H1 (cell line): Measurements from ENCODE around the gene LMO2. TPM values are rescaled to one million over a fixed set of nuclear protein-coding genes. Genes with fewer than 3 reads are reported as not detected.

Source experiments
- CTCF ChIA-PET: fragments of 300-600 bp; sonication (Branson Sonifier 250); formaldehyde crosslinking; loops from one replicate; lab custom pipeline; 2021; ENCODE audit not compliant: partially characterized antibody; lab: Charles Lee
- POLR2A ChIA-PET: fragments of 300-600 bp; sonication (Branson Sonifier 250); formaldehyde crosslinking; loops from one replicate; lab custom pipeline; 2021; ENCODE audit warnings: inconsistent platforms; ENCODE audit not compliant: partially characterized antibody; lab: Charles Lee
- DNase-seq, 2 experiments: peaks; one replicate each; pipeline versions ENCODE4 v3.0.0 to v3.0.0-alpha.2; 2010 to 2022; ENCODE audit warnings: low spot score in 2 of 2, low read depth in 1 of 2, mixed read lengths in 1 of 2
- FAIRE-seq: peaks from 2 replicates; lab custom pipeline; 2011; peaks lifted over from hg19 to GRCh38; lab: Jason Lieb, UNC
- H2AFZ ChIP-seq: 2 replicates; pipeline ENCODE4 v1.8.1; 2012; ENCODE audit warnings: low read length, inconsistent platforms
- H2AK5ac ChIP-seq: 2 replicates; pipeline ENCODE4 v1.6.1; 2013; ENCODE audit warnings: low read depth, low read length
- H2BK120ac ChIP-seq: replicated peaks from 2 replicates; pipeline ENCODE3; 2013; ENCODE audit warnings: low read depth, low read length, inconsistent platforms
- H2BK12ac ChIP-seq: 2 replicates; pipeline ENCODE4 v1.6.1; 2013; ENCODE audit warnings: low read depth, low read length
- H2BK15ac ChIP-seq: 2 replicates; pipeline ENCODE4 v1.6.1; 2013; ENCODE audit warnings: low read length
- H2BK20ac ChIP-seq: 2 replicates; pipeline ENCODE4 v1.6.1; 2013; ENCODE audit warnings: low read length
- H2BK5ac ChIP-seq: 2 replicates; pipeline ENCODE4 v1.6.1; 2013; ENCODE audit warnings: low read depth, low read length
- H3K14ac ChIP-seq: 2 replicates; pipeline ENCODE4 v1.6.1; 2013; ENCODE audit warnings: inconsistent platforms; ENCODE audit not compliant: insufficient read length
- H3K18ac ChIP-seq: 2 replicates; pipeline ENCODE4 v1.6.1; 2013; ENCODE audit warnings: low read length; ENCODE audit errors: extremely low read depth
- H3K23ac ChIP-seq: 2 replicates; pipeline ENCODE4 v1.6.1; 2013; ENCODE audit warnings: inconsistent platforms; ENCODE audit not compliant: insufficient read length
- H3K23me2 ChIP-seq: 2 replicates; pipeline ENCODE4 v1.6.1; 2013; ENCODE audit warnings: low read depth, low read length
- H3K27ac ChIP-seq: 2 replicates; pipeline ENCODE4 v1.6.1; 2011; ENCODE audit warnings: low read depth, low read length, inconsistent platforms
- H3K27me3 ChIP-seq, 4 experiments: replicated peaks in 1 of 4; 1 replicate in 1 of 4; 2 replicates in 3 of 4; pipeline versions ENCODE4 v1.6.1 to v1.8.1; 2011 to 2013; ENCODE audit warnings: low read length in 3 of 4, mild to moderate bottlenecking in 3 of 4, inconsistent platforms in 2 of 4, mixed read lengths in 2 of 4, moderate library complexity in 1 of 4; ENCODE audit not compliant: control insufficient read depth in 3 of 4, insufficient read depth in 3 of 4; ENCODE audit errors: extremely low read depth in 1 of 4
- H3K36me3 ChIP-seq, 4 experiments: 2 replicates each; pipeline versions ENCODE4 v1.6.1 to v1.8.1; 2011 to 2013; ENCODE audit warnings: mild to moderate bottlenecking in 4 of 4, low read length in 3 of 4, moderate library complexity in 2 of 4, control low read depth in 1 of 4, inconsistent platforms in 1 of 4; ENCODE audit not compliant: insufficient read depth in 4 of 4, control insufficient read depth in 2 of 4
- H3K4ac ChIP-seq: replicated peaks from 2 replicates; pipeline ENCODE3; 2013; ENCODE audit warnings: low read length, low read depth, mixed read lengths, inconsistent platforms; ENCODE audit not compliant: insufficient read length
- H3K4me1 ChIP-seq, 4 experiments: replicated peaks in 1 of 4; 1 replicate in 1 of 4; 2 replicates in 3 of 4; pipeline versions ENCODE4 v1.6.1 to v1.8.1; 2011 to 2013; ENCODE audit warnings: low read length in 3 of 4, inconsistent platforms in 2 of 4, mixed read lengths in 1 of 4; ENCODE audit not compliant: insufficient read depth in 4 of 4, control insufficient read depth in 3 of 4
- H3K4me2 ChIP-seq, 2 experiments: 2 replicates each; pipeline versions ENCODE4 v1.6.1 to v1.8.1; 2011 to 2013; ENCODE audit warnings: low read depth in 2 of 2, low read length in 2 of 2, control low read depth in 1 of 2, inconsistent platforms in 1 of 2, mild to moderate bottlenecking in 1 of 2; ENCODE audit not compliant: insufficient read depth in 1 of 2
- H3K4me3 ChIP-seq, 4 experiments: fragments of 200-600, 300-600 bp in 1 of 4; sonication (generic), shearing (Covaris generic), sonication (Bioruptor Twin) in 1 of 4; 2 replicates each; pipeline versions ENCODE4 v1.5.1 to v1.8.1; 2011 to 2016; ENCODE audit warnings: low read length in 4 of 4, low read depth in 3 of 4, control low read depth in 2 of 4, inconsistent platforms in 2 of 4, mild to moderate bottlenecking in 2 of 4, mixed read lengths in 1 of 4, moderate library complexity in 1 of 4; ENCODE audit not compliant: insufficient read depth in 2 of 4; ENCODE audit errors: extremely low read depth in 1 of 4
- H3K56ac ChIP-seq: replicated peaks from 2 replicates; pipeline ENCODE3; 2013; ENCODE audit warnings: low read depth, mild to moderate bottlenecking, mixed read lengths, low read length, inconsistent platforms; ENCODE audit not compliant: insufficient read length
- H3K79me1 ChIP-seq: 2 replicates; pipeline ENCODE4 v1.6.1; 2013; ENCODE audit warnings: low read depth, low read length, control low read depth
- H3K79me2 ChIP-seq, 2 experiments: 2 replicates each; pipeline versions ENCODE4 v1.6.1 to v1.8.1; 2012 to 2013; ENCODE audit warnings: low read length in 2 of 2, mild to moderate bottlenecking in 2 of 2, inconsistent platforms in 1 of 2; ENCODE audit not compliant: insufficient read depth in 2 of 2, control insufficient read depth in 1 of 2
- H3K9ac ChIP-seq, 4 experiments: replicated peaks in 1 of 4; 1 replicate in 1 of 4; 2 replicates in 3 of 4; pipeline versions ENCODE4 v1.6.1 to v1.8.1; 2011 to 2013; ENCODE audit warnings: low read depth in 3 of 4, low read length in 3 of 4, control low read depth in 2 of 4, mild to moderate bottlenecking in 2 of 4, moderate library complexity in 2 of 4, inconsistent platforms in 1 of 4; ENCODE audit errors: extremely low read depth in 1 of 4
- H3K9me3 ChIP-seq, 2 experiments: 2 replicates each; pipeline versions ENCODE4 v1.6.1 to v1.8.1; 2012 to 2013; ENCODE audit warnings: mild to moderate bottlenecking in 2 of 2, moderate library complexity in 2 of 2, control low read depth in 1 of 2, inconsistent platforms in 1 of 2, low read depth in 1 of 2, low read length in 1 of 2, mixed read lengths in 1 of 2; ENCODE audit not compliant: insufficient read depth in 2 of 2
- H4K20me1 ChIP-seq, 2 experiments: replicated peaks in 1 of 2; 2 replicates each; pipeline versions ENCODE3 to v1.8.1; 2011 to 2013; ENCODE audit warnings: inconsistent platforms in 2 of 2, low read length in 2 of 2, mild to moderate bottlenecking in 1 of 2; ENCODE audit not compliant: insufficient read depth in 2 of 2, control insufficient read depth in 1 of 2
- H4K5ac ChIP-seq: 2 replicates; pipeline ENCODE4 v1.6.1; 2013; ENCODE audit warnings: low read length, low read depth, mixed read lengths, inconsistent platforms; ENCODE audit not compliant: insufficient read length
- H4K8ac ChIP-seq: 2 replicates; pipeline ENCODE4 v1.8.0; 2013; ENCODE audit warnings: mild to moderate bottlenecking, moderate library complexity, low read length, inconsistent platforms; ENCODE audit not compliant: insufficient read depth; ENCODE audit errors: extremely low read depth
- H4K91ac ChIP-seq: replicated peaks from 2 replicates; pipeline ENCODE3; 2013; ENCODE audit warnings: low read length, mixed read lengths, inconsistent platforms; ENCODE audit not compliant: insufficient read length
- CHD2 ChIP-seq: IDR thresholded peaks from 2 replicates; pipeline ENCODE4 v1.6.1; 2012; ENCODE audit warnings: low read length, improper control_type of control experiment
- CREB1 ChIP-seq: IDR thresholded peaks from 2 replicates; pipeline ENCODE4 v1.6.1; 2012; ENCODE audit warnings: inconsistent platforms
- CTBP2 ChIP-seq: IDR thresholded peaks from 2 replicates; pipeline ENCODE4 v1.7.0; 2011; ENCODE audit warnings: borderline replicate concordance, mild to moderate bottlenecking, moderate library complexity, mixed read lengths, low read length; ENCODE audit not compliant: insufficient read depth, insufficient read length
- HDAC6 ChIP-seq: IDR thresholded peaks from one replicate; pipeline ENCODE4 v1.7.1; 2012; ENCODE audit warnings: low read depth, mild to moderate bottlenecking, inconsistent platforms, low read length, moderate library complexity
- JUN ChIP-seq: IDR thresholded peaks from 2 replicates; pipeline ENCODE4 v1.6.1; 2011; ENCODE audit warnings: low read depth, mild to moderate bottlenecking, improper control_type of control experiment, low read length
- NANOG ChIP-seq: IDR thresholded peaks from 2 replicates; pipeline ENCODE4 v1.6.1; 2011; ENCODE audit warnings: low read length, low read depth, mild to moderate bottlenecking, inconsistent platforms; ENCODE audit not compliant: insufficient read depth, poor library complexity, severe bottlenecking
- NRF1 ChIP-seq: IDR thresholded peaks from 2 replicates; pipeline ENCODE4 v1.6.1; 2011; ENCODE audit warnings: mild to moderate bottlenecking, low read depth, low read length, improper control_type of control experiment
- PHF8 ChIP-seq: fragments of 200-600 bp; sonication (generic); conservative IDR thresholded peaks from 2 replicates; pipeline ENCODE4 v1.7.1; 2012; ENCODE audit warnings: low read depth, mild to moderate bottlenecking, inconsistent platforms, low read length, moderate library complexity
- POU5F1 ChIP-seq: IDR thresholded peaks from 2 replicates; pipeline ENCODE4 v1.6.1; 2011; ENCODE audit warnings: low read depth, mild to moderate bottlenecking, low read length, moderate library complexity
- RXRA ChIP-seq: IDR thresholded peaks from 2 replicates; pipeline ENCODE4 v1.6.1; 2011; ENCODE audit warnings: low read depth, mild to moderate bottlenecking, low read length, moderate library complexity; ENCODE audit not compliant: insufficient read depth
- SP2 ChIP-seq: IDR thresholded peaks from 2 replicates; pipeline ENCODE4 v1.6.1; 2012; ENCODE audit warnings: mild to moderate bottlenecking, low read length, inconsistent platforms
- TEAD4 ChIP-seq: IDR thresholded peaks from 2 replicates; pipeline ENCODE4 v1.6.1; 2012; ENCODE audit warnings: low read depth, low read length, inconsistent platforms, mixed read lengths
- ZNF274 ChIP-seq: IDR thresholded peaks from 2 replicates; pipeline ENCODE4 v1.7.0; 2012; ENCODE audit warnings: low read length, borderline replicate concordance; ENCODE audit errors: extremely low read depth
- WGBS, 2 experiments: shearing (Covaris generic) in 1 of 2; methylation state at CpG; one replicate each; pipeline versions ENCODE4 v1.1.6 to v1.1.7; 2013 to 2015; ENCODE audit warnings: low lambda C conversion rate in 2 of 2, mixed read lengths in 2 of 2, inconsistent platforms in 1 of 2, low coverage in 1 of 2, missing lambda C conversion rate in 1 of 2; ENCODE audit not compliant: insufficient replicate concordance in 2 of 2, insufficient coverage in 1 of 2, insufficient read length in 1 of 2; ENCODE audit errors: extremely low coverage in 1 of 2, missing lambda C conversion rate in 1 of 2; 5-methylcytosine and 5-hydroxymethylcytosine counted together
- polyA plus RNA-seq, 7 experiments: library from polyadenylated mRNA; depleted of rRNA in 3 of 7; stranded (reverse) in 5 of 7; unstranded in 2 of 7; fragments of >200 nt in 5 of 7; fragments of 200-250 nt in 2 of 7; gene quantifications; 1 replicate in 5 of 7; 2 replicates in 1 of 7; 4 replicates in 1 of 7; pipeline versions ENCODE4 v1.2.1 to v1.2.3, GENCODE V29; 2011 to 2013; ENCODE audit warnings: missing spikeins in 2 of 7, mixed read lengths in 2 of 7
- total RNA-seq: library from RNA; stranded (reverse); fragmentation: NEBNext Ultra II Directional; extraction: Animal tissue kit (Norgen Biotek cat#: 25700); gene quantifications from 2 replicates; pipeline ENCODE4 v1.2.1, GENCODE V29; 2021
- TF ChIP-seq, protein P1 (sequence below): IDR thresholded peaks from 2 replicates; pipeline ENCODE4 v1.6.1; 2012; ENCODE audit warnings: inconsistent platforms

The LMO2 gene
- total and polyA plus RNA-seq, 2 of the 8 experiments (the other 6 are each of a cell fraction or from before 2014, with no cell fraction given), result 1.6 to 2.7 TPM

DNA sequence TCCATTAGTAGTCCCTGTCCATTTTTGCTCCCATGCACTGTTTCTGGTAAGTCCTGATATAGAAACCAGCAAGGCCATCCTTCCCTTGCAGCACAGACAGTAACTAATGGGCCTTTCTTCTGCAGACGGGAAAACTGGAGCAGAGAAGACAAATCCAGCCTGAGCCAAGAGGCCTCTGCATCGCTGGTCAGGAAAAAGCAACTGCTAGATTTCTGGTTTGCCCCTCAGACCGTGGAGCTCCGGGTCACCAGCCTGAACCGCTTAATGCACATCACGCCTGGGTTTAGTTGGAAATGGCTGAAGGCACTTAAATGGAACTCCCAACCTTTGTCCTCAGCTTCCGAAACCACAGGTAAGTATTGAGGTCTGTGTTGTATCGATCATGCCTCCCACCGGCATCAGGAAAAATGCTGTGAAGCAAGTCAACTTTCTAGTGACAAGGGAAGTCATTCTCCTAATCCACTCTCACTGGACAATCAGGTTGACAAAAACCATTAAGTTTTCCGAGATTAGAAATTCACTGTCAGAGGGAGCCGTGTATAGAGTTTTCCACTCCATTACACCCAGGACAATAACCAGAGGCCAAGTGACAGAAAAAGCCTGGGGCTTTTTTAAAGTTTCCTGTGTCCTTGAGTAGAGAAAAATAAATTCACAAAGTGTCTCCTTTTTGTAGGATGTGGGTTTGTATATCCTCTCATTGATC is 14.8 kb upstream of the LMO2 start:
- DNase-seq, result no peak
- H4K20me1 ChIP-seq, result no peaks in the 10 kb centered on the region
- no peak overlapping the region for H4K91ac ChIP-seq
- H2AFZ ChIP-seq, result no peak overlapping the region
- H3K23me2 ChIP-seq, result no peaks in the 10 kb centered on the region
- POLR2A ChIA-PET, result no interaction called here
- H3K56ac ChIP-seq, result no peak overlapping the region
- no peaks in the 10 kb centered on the region for H3K79me2 ChIP-seq
- CTCF ChIA-PET, result no interaction called here
- 0 out of 7 replicates have a peak, but pooled peaks cover 0 to 2% (median 0%) of the 10 kb centered on the region in 4 experiments for H3K4me1 ChIP-seq
- no peak overlapping the region for H3K4me2 ChIP-seq
- no peak overlapping the region for H3K9ac ChIP-seq
- H3K27ac ChIP-seq, result no peak overlapping the region
- no peak overlapping the region for H3K18ac ChIP-seq
- H2BK120ac ChIP-seq, result no peak overlapping the region
- H3K23ac ChIP-seq, result no peak overlapping the region
- no peak overlapping the region for H2AK5ac ChIP-seq
- H2BK5ac ChIP-seq, result no peak overlapping the region
- no peaks in the 10 kb centered on the region for H3K27me3 ChIP-seq
- no peak overlapping the region for H2BK15ac ChIP-seq
- H3K79me1 ChIP-seq, result no peaks in the 10 kb centered on the region
- no peak overlapping the region for H3K14ac ChIP-seq
- H3K9me3 ChIP-seq, result no peaks in the 10 kb centered on the region
- no peak overlapping the region for H3K4ac ChIP-seq
- 94% methylated on average over 11 of the region's 11 CpGs; no CpG with 5 or more reads in 1 of the 2 experiments for WGBS, 2 experiments
- no peak overlapping the region for H2BK12ac ChIP-seq
- no peak overlapping the region for H4K5ac ChIP-seq
- H3K36me3 ChIP-seq, result no peaks in the 10 kb centered on the region
- H3K4me3 ChIP-seq, result no peak overlapping the region
- no peak overlapping the region for H4K8ac ChIP-seq
- FAIRE-seq, result no peak
- H2BK20ac ChIP-seq, result no peak overlapping the region
- TF ChIP-seq TEAD4 (no peak), RXRA (no peak), JUN (no peak), CTBP2 (no peak), CHD2 (no peak), POU5F1 (no peak), ZNF274 (no peak), CREB1 (no peak), HDAC6 (no peak), NRF1 (no peak), NANOG (no peak), PHF8 (no peak), SP2 (no peak)
- TF ChIP-seq, protein P1, sequence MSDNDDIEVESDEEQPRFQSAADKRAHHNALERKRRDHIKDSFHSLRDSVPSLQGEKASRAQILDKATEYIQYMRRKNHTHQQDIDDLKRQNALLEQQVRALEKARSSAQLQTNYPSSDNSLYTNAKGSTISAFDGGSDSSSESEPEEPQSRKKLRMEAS, result no peak
